Measurements from ENCODE around the gene MAP1LC3B2.

Gene MAP1LC3B2

GRCh38 chr12:116538682-116539305 lies 20.4 kb upstream of the MAP1LC3B2 start:
- no peak for DNase-seq

- no peak for DNase-seq
Measured at GRCh38 chr12:116539361-116539771, 19.8 kb upstream of the MAP1LC3B2 start.

GRCh38 chr12:116539905-116540482 lies 19.2 kb upstream of the MAP1LC3B2 start:
- DNase-seq = no peak

- DNase-seq = no peak
Measured at GRCh38 chr12:116540622-116541152, 18.5 kb upstream of the MAP1LC3B2 start.

DNA sequence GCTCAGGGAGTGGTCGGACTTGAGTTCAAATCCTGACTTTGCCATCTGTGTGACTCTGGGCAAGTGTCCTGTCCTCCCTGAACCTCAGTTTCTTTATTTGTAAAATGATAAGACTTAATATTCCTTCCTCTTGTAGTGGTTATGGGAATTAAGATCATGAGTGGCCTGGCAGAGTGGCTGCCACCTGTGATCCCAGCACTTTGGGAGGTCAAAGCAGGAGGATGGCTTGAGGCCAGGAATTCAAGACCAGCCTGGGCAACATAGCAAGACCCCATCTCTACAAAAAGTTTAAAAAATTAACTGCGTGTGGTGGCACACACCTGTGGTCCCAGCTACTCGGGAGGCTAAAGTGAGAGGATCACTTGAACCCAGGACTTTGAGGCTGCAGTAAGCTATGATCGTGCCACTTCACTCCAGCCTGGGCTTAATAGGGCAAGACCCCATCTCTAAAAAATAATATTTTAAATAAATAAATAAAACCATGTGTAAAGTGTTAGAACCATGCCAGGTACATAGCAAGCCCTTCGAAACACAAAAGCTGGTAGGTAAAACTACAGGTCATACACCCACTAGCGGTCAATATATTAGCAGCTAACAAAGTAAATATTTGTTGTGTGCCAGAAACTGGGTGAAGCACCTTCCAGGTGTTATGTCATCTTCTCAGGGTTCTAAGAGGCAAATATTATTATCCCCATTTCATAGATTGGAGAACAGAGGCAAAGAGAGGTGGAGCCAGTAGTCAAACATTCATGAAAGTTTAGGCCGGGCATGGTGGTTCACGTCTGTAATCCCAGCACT lies 17.4 kb upstream of the MAP1LC3B2 start:
- DNase-seq = no peak

- no peak for DNase-seq
Measured at GRCh38 chr12:116542345-116542956, 16.7 kb upstream of the MAP1LC3B2 start.

- DNase-seq = no peak
Measured at GRCh38 chr12:116544656-116545055, 14.5 kb upstream of the MAP1LC3B2 start.

- no peak for DNase-seq
Measured at GRCh38 chr12:116545144-116545543, 14.0 kb upstream of the MAP1LC3B2 start.

- no peak for DNase-seq
Measured at GRCh38 chr12:116545936-116546335, 13.2 kb upstream of the MAP1LC3B2 start.

DNA sequence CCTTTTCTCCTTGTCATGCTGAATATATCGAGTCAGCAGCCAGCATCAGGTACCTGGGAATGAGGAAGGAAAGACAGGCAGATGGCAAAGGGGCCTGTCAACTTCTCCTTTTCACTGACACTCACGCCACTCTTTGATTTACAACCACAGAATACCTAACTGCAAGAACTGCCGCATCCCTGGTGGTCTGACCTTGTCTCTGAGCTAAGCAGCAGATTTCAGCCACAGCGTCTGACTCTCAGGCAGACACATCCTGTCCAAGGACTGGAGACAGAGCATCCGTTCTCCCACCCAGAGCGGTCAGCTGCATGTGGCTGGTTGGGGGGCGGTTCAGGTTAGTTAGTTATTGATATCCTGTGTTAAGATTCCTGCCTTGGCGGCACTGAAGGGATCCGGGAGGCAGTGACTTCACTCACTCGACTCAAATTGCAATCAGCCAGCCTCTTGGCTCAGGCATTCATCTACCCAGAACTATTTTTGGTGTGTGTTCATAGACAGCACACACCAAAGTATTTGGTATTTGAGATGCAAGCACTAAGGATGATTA lies 11.2 kb upstream of the MAP1LC3B2 start:
- DNase-seq = no peak

GRCh38 chr12:116549993-116550392 lies 9.2 kb upstream of the MAP1LC3B2 start:
- DNase-seq = no peak

GRCh38 chr12:116551151-116551550 lies 8.0 kb upstream of the MAP1LC3B2 start:
- DNase-seq = no peak

DNA sequence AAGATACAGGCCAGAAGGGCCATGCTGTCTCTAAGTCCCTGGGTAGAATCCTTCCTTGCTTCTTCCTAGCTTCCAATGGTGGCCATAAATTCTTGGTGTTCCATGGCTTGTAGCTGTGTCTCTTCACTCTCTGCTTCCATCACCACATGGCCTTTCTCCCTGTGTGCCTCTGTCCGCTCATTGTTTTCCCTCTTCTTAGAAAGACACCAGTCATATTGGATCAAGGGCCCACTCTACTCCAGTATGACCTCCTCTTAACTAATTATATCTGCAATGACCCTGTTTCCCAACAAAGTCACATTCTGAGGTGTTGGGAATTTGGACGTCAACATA lies 7.6 kb upstream of the MAP1LC3B2 start:
- DNase-seq = no peak

DNA sequence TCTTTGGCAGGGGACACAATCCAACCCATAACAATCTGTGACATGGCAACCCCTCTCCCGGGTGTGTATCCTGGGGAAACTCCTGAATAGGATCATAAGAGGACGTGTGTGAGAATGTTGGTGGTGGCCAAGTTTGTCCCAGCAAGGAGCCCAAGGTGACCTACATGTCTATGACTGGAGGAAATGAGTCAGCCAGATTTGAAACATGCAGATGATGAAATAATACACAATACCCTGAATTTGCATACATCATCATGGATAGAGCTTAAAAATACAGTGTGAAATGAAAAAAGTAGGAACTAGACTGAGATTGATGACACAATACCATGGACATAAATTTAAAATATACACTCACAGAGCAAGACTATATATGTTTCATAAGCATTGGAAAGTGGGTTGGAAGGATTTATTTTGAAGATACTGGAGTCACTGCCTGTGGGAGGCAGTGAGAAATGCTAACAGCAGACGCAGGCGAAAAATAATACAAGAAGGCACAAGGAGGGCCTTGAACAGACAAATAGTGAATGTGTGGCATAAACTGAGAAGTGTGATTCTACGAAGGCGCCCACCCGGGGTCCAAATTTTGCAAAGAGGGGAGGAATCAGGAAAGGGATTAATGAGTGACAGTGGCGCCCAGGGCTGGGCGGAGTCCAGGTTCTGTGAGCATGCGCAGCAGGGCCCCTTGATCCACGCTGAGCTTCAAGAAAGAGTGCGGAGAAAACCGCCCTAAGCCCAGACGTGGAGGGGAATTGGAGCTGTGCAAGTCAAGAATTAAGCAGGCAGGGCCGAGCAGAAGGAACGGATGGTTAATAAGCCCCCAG lies 7.0 kb upstream of the MAP1LC3B2 start:
- no peak for DNase-seq

- DNase-seq = no peak
Measured at GRCh38 chr12:116552773-116553373, 6.3 kb upstream of the MAP1LC3B2 start.

DNA sequence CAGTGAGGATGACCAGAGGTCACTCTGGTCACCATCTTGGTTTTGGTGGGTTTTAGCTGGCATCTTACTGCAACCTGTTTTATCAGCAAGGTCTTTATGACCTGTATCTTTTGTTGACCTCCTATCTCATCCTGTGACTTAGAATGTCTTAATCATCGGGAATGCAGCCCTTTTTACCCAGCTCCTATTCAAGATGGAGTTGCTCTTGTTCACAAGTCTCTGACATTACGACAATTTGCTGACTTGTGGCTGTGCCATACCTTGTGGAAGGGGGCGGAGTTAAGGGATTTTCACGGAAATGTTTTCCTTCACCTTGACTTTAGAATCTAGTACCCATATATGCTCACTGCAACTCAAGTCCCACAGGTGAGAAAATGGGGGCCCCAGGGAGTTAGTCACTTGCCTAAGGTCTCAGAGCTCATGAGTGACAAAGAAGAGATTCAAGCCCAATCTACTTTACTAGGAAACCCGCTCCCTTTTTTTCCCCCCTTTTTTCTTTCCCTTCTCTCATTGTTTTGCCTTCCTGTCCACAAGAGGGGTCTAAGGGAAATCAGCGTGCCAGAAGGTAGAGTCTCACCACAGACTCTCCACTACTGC lies 2.7 kb upstream of the MAP1LC3B2 start:
- DNase-seq = no peak

GRCh38 chr12:116556964-116557698 lies 2.0 kb upstream of the MAP1LC3B2 start:
- DNase-seq = no peak

DNA sequence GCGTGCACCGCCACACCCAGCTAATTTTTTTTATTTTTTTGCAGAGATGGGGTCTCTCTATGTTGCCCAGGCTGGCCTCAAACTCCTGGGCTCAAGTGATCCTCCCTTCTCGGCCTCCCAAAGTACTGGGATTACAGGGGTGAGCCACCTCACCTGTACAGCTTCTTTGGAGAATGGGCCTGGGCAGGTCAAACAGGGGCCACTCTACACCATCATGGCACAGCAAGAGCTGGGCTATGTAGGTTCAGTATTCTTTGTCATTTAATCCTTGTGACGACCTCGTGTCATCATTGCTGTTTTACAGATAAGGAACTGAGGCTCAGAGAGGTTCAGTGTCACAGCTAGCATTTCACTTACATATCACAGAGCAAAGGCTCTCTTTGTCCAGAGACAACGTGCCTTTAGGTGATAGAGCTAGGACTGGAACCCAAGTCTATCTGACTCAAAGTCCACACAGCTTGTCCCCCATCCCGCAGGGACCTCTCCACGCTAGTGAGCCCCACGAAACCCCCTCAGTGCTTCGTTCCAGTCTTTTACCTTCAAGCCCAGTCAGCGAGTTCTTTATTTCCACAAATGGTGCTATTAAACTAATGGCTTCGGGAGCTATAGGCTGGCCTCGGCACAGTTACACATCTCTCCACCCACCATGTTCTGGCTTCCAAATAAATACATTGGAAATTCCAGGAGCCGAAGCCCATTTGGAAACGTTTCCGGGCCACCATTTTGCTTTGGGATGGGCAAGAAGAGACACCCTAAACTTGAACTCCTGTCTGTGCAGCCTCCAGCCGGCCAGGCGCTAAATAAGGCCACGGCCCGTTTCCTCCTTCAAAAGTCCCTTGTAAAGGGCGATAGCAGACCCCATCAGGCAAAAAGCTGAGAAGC lies 660 bp upstream of the MAP1LC3B2 start:
- DNase-seq = no peak

DNA sequence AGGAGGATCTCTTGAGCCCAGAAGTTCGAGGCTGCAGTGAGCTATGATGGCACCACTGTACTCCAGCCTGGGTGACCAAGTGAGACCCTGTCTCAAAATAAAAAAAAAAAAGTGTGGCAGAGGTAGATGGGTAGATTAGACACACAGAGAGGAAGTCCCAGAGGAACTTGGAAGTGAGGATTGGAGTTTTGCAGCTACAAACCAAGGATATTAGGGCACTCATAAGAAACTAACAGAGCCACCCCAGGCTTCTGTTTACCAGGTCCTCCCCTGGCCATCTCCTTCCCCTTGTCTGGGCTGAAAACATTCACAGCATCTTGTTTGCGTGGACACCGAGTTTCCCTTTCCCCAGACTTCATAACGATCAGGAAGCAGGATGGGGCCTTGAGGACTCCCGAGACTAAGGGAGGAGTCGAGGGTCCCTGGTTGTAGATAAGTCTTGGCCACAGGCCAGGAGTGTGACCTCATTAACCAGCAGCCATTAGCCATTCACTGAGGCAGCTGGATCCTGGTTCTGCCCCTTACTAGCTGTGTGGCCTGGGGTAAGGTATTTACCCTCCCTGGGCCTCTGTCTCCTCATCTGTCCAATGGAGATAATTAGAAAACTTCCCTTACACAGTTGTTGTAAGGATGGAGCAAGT lies 2.1 kb downstream of the MAP1LC3B2 start:
- no peak for DNase-seq
